Gastroesophageal sphincter (tissue), 3 donors: ENCODE data around the gene IFI16.

ENCODE experiments used
- CTCF ChIP-seq, 4 experiments: fragments of 200-600 bp in 2 of 4; fragments of 450-650 bp in 2 of 4; sonication (generic) in 1 of 4; IDR thresholded peaks; one replicate each; pipeline ENCODE4 v1.5.1; 2017 to 2019; ENCODE audit warnings: antibody characterized with exemption in 4 of 4, mild to moderate bottlenecking in 2 of 4, moderate library complexity in 2 of 4
- EP300 ChIP-seq: sonication (generic); formaldehyde crosslinking; IDR thresholded peaks from one replicate; pipeline ENCODE4 v1.6.1; 2017; ENCODE audit warnings: antibody characterized with exemption, mild to moderate bottlenecking
- POLR2A ChIP-seq, 2 donors: fragments of 450-650 bp; IDR thresholded peaks; one replicate each; pipeline ENCODE4 v1.6.1; 2017; ENCODE audit warnings: antibody characterized with exemption in 2 of 2, mild to moderate bottlenecking in 2 of 2, moderate library complexity in 1 of 2
- POLR2AphosphoS5 ChIP-seq: sonication (generic); formaldehyde crosslinking; IDR thresholded peaks from one replicate; pipeline ENCODE4 v1.6.1; 2017; ENCODE audit warnings: antibody characterized with exemption

GRCh38 chr1:159009704-159010361 is at the start of gene IFI16:
- TF ChIP-seq CTCF (IDR thresholded peaks at IDR 0.05) = no peak
- TF ChIP-seq POLR2AphosphoS5 = peak; percentile 67
- TF ChIP-seq POLR2A (IDR thresholded peaks at IDR 0.05) = peak in 1 of 2 donors; percentile 36
- TF ChIP-seq EP300 = no peak
